Measurements from ENCODE around the gene CDH2.

The CDH2 gene

GRCh38 chr18:28176948-28177827 lies at the start of gene CDH2:
Gene CDH2, minus strand, starts transcription at chr18:28177130. Its CDS starts 108 bp downstream, at chr18:28177022.
- no peaks in the 10 kb centered on the region for H3K36me3 ChIP-seq (ENCODE audit: control insufficient read depth in 2 of 2, insufficient read depth in 2 of 2, low read length in 2 of 2)
- peaks cover 16 to 21% of the 10 kb centered on the region in 2 donors for H3K27me3 ChIP-seq (ENCODE audit: control insufficient read depth in 2 of 2, insufficient read depth in 2 of 2, low read length in 2 of 2)
- H3K9ac ChIP-seq (ENCODE audit: low read depth in 1 of 2, low read length in 2 of 2): no peak within 1 kb of the TSS
- no peaks in the 10 kb centered on the region for H3K4me1 ChIP-seq (ENCODE audit: control insufficient read depth in 2 of 2, insufficient read depth in 2 of 2, low read length in 2 of 2)
- H3K9me3 ChIP-seq (ENCODE audit: control insufficient read depth in 2 of 2, low read length in 2 of 2): no peaks in the 10 kb centered on the region
- no peak within 1 kb of the TSS for H3K27ac ChIP-seq (ENCODE audit: low read depth in 2 of 2, low read length in 2 of 2)
- peak within 1 kb of the TSS; percentile 28 to 39 for H3K4me3 ChIP-seq (ENCODE audit: low read length in 2 of 2)

- Histone ChIP-seq H3K4me1 (ENCODE audit: control insufficient read depth in 2 of 2, insufficient read depth in 2 of 2, low read length in 2 of 2) (no peaks in the 10 kb centered on the region), H3K27me3 (ENCODE audit: control insufficient read depth in 2 of 2, insufficient read depth in 2 of 2, low read length in 2 of 2) (no peaks in the 10 kb centered on the region), H3K36me3 (ENCODE audit: control insufficient read depth in 2 of 2, insufficient read depth in 2 of 2, low read length in 2 of 2) (no peaks in the 10 kb centered on the region), H3K9ac (ENCODE audit: low read depth in 1 of 2, low read length in 2 of 2) (no peak overlapping the region), H3K9me3 (ENCODE audit: control insufficient read depth in 2 of 2, low read length in 2 of 2) (no peaks in the 10 kb centered on the region), H3K4me3 (ENCODE audit: low read length in 2 of 2) (no peak overlapping the region), H3K27ac (ENCODE audit: low read depth in 2 of 2, low read length in 2 of 2) (no peak overlapping the region)
These were observed 35.1 kb upstream of the CDH2 start for GRCh38 chr18:28212060-28212459.

- H3K9ac ChIP-seq (ENCODE audit: low read depth in 1 of 2, low read length in 2 of 2): no peak overlapping the region
- H3K27me3 ChIP-seq (ENCODE audit: control insufficient read depth in 2 of 2, insufficient read depth in 2 of 2, low read length in 2 of 2): no peaks in the 10 kb centered on the region
- H3K4me3 ChIP-seq (ENCODE audit: low read length in 2 of 2): no peak overlapping the region
- H3K4me1 ChIP-seq (ENCODE audit: control insufficient read depth in 2 of 2, insufficient read depth in 2 of 2, low read length in 2 of 2): no peaks in the 10 kb centered on the region
- no peak overlapping the region for H3K27ac ChIP-seq (ENCODE audit: low read depth in 2 of 2, low read length in 2 of 2)
- no peaks in the 10 kb centered on the region for H3K36me3 ChIP-seq (ENCODE audit: control insufficient read depth in 2 of 2, insufficient read depth in 2 of 2, low read length in 2 of 2)
- no peaks in the 10 kb centered on the region for H3K9me3 ChIP-seq (ENCODE audit: control insufficient read depth in 2 of 2, low read length in 2 of 2)
These were observed 31.9 kb upstream of the CDH2 start for GRCh38 chr18:28208712-28209265.

- no peaks in the 10 kb centered on the region for H3K36me3 ChIP-seq (ENCODE audit: control insufficient read depth in 2 of 2, insufficient read depth in 2 of 2, low read length in 2 of 2)
- no peak overlapping the region for H3K4me3 ChIP-seq (ENCODE audit: low read length in 2 of 2)
- no peak overlapping the region for H3K9ac ChIP-seq (ENCODE audit: low read depth in 1 of 2, low read length in 2 of 2)
- no peak overlapping the region for H3K27ac ChIP-seq (ENCODE audit: low read depth in 2 of 2, low read length in 2 of 2)
- H3K27me3 ChIP-seq (ENCODE audit: control insufficient read depth in 2 of 2, insufficient read depth in 2 of 2, low read length in 2 of 2): no peaks in the 10 kb centered on the region
- no peaks in the 10 kb centered on the region for H3K9me3 ChIP-seq (ENCODE audit: control insufficient read depth in 2 of 2, low read length in 2 of 2)
- H3K4me1 ChIP-seq (ENCODE audit: control insufficient read depth in 2 of 2, insufficient read depth in 2 of 2, low read length in 2 of 2): no peaks in the 10 kb centered on the region
These were observed 31.3 kb upstream of the CDH2 start for GRCh38 chr18:28208268-28208667.

GRCh38 chr18:28204154-28204553 lies 27.2 kb upstream of the CDH2 start:
- no peak overlapping the region for H3K27ac ChIP-seq (ENCODE audit: low read depth in 2 of 2, low read length in 2 of 2)
- H3K36me3 ChIP-seq (ENCODE audit: control insufficient read depth in 2 of 2, insufficient read depth in 2 of 2, low read length in 2 of 2): no peaks in the 10 kb centered on the region
- no peak overlapping the region for H3K9ac ChIP-seq (ENCODE audit: low read depth in 1 of 2, low read length in 2 of 2)

GRCh38 chr18:28201056-28201455 lies 24.1 kb upstream of the CDH2 start:
- H3K27ac ChIP-seq (ENCODE audit: low read depth in 2 of 2, low read length in 2 of 2): no peak overlapping the region
- H3K4me1 ChIP-seq (ENCODE audit: control insufficient read depth in 2 of 2, insufficient read depth in 2 of 2, low read length in 2 of 2): no peaks in the 10 kb centered on the region
- H3K36me3 ChIP-seq (ENCODE audit: control insufficient read depth in 2 of 2, insufficient read depth in 2 of 2, low read length in 2 of 2): no peaks in the 10 kb centered on the region
- H3K9me3 ChIP-seq (ENCODE audit: control insufficient read depth in 2 of 2, low read length in 2 of 2): no peaks in the 10 kb centered on the region
- no peak overlapping the region for H3K4me3 ChIP-seq (ENCODE audit: low read length in 2 of 2)
- H3K27me3 ChIP-seq (ENCODE audit: control insufficient read depth in 2 of 2, insufficient read depth in 2 of 2, low read length in 2 of 2): no peaks in the 10 kb centered on the region
- no peak overlapping the region for H3K9ac ChIP-seq (ENCODE audit: low read depth in 1 of 2, low read length in 2 of 2)

More at GRCh38 chr18:28204154-28204553, 27.2 kb upstream of the CDH2 start:
- Histone ChIP-seq H3K4me1 (ENCODE audit: control insufficient read depth in 2 of 2, insufficient read depth in 2 of 2, low read length in 2 of 2) (no peaks in the 10 kb centered on the region), H3K9me3 (ENCODE audit: control insufficient read depth in 2 of 2, low read length in 2 of 2) (no peaks in the 10 kb centered on the region), H3K4me3 (ENCODE audit: low read length in 2 of 2) (no peak overlapping the region), H3K27me3 (ENCODE audit: control insufficient read depth in 2 of 2, insufficient read depth in 2 of 2, low read length in 2 of 2) (no peaks in the 10 kb centered on the region)

- H3K27ac ChIP-seq (ENCODE audit: low read depth in 2 of 2, low read length in 2 of 2): no peak overlapping the region
- H3K4me1 ChIP-seq (ENCODE audit: control insufficient read depth in 2 of 2, insufficient read depth in 2 of 2, low read length in 2 of 2): no peaks in the 10 kb centered on the region
- H3K9ac ChIP-seq (ENCODE audit: low read depth in 1 of 2, low read length in 2 of 2): no peak overlapping the region
- no peaks in the 10 kb centered on the region for H3K36me3 ChIP-seq (ENCODE audit: control insufficient read depth in 2 of 2, insufficient read depth in 2 of 2, low read length in 2 of 2)
- H3K4me3 ChIP-seq (ENCODE audit: low read length in 2 of 2): no peak overlapping the region
- no peaks in the 10 kb centered on the region for H3K9me3 ChIP-seq (ENCODE audit: control insufficient read depth in 2 of 2, low read length in 2 of 2)
- no peaks in the 10 kb centered on the region for H3K27me3 ChIP-seq (ENCODE audit: control insufficient read depth in 2 of 2, insufficient read depth in 2 of 2, low read length in 2 of 2)
These were observed 21.7 kb upstream of the CDH2 start for GRCh38 chr18:28198620-28199019.

- no peaks in the 10 kb centered on the region for H3K27me3 ChIP-seq (ENCODE audit: control insufficient read depth in 2 of 2, insufficient read depth in 2 of 2, low read length in 2 of 2)
- H3K4me1 ChIP-seq (ENCODE audit: control insufficient read depth in 2 of 2, insufficient read depth in 2 of 2, low read length in 2 of 2): no peaks in the 10 kb centered on the region
- no peak overlapping the region for H3K9ac ChIP-seq (ENCODE audit: low read depth in 1 of 2, low read length in 2 of 2)
- no peaks in the 10 kb centered on the region for H3K9me3 ChIP-seq (ENCODE audit: control insufficient read depth in 2 of 2, low read length in 2 of 2)
- no peak overlapping the region for H3K4me3 ChIP-seq (ENCODE audit: low read length in 2 of 2)
- H3K36me3 ChIP-seq (ENCODE audit: control insufficient read depth in 2 of 2, insufficient read depth in 2 of 2, low read length in 2 of 2): no peaks in the 10 kb centered on the region
- H3K27ac ChIP-seq (ENCODE audit: low read depth in 2 of 2, low read length in 2 of 2): no peak overlapping the region
These were observed 16.3 kb upstream of the CDH2 start for GRCh38 chr18:28193177-28193778.

- no peak overlapping the region for H3K27ac ChIP-seq (ENCODE audit: low read depth in 2 of 2, low read length in 2 of 2)
- no peak overlapping the region for H3K4me3 ChIP-seq (ENCODE audit: low read length in 2 of 2)
These were observed 12.7 kb upstream of the CDH2 start for GRCh38 chr18:28189400-28190239.

More at GRCh38 chr18:28189400-28190239, 12.7 kb upstream of the CDH2 start:
- no peaks in the 10 kb centered on the region for H3K4me1 ChIP-seq (ENCODE audit: control insufficient read depth in 2 of 2, insufficient read depth in 2 of 2, low read length in 2 of 2)
- H3K27me3 ChIP-seq (ENCODE audit: control insufficient read depth in 2 of 2, insufficient read depth in 2 of 2, low read length in 2 of 2): no peaks in the 10 kb centered on the region
- no peaks in the 10 kb centered on the region for H3K9me3 ChIP-seq (ENCODE audit: control insufficient read depth in 2 of 2, low read length in 2 of 2)
- no peak overlapping the region for H3K9ac ChIP-seq (ENCODE audit: low read depth in 1 of 2, low read length in 2 of 2)
- no peaks in the 10 kb centered on the region for H3K36me3 ChIP-seq (ENCODE audit: control insufficient read depth in 2 of 2, insufficient read depth in 2 of 2, low read length in 2 of 2)
